Measurements from ENCODE around the gene MRPL37. TPM values are rescaled to one million over a fixed set of nuclear protein-coding genes. Genes with fewer than 3 reads are reported as not detected.
A peak's percentile ranks its signal among the peaks of the same experiment; 100 is the strongest.

The MRPL37 gene
- 96.2 and 97.5 TPM in 2 replicates for total RNA-seq
- long read RNA-seq, transcript MRPL37-202 (7 exons, 1,483 nt), result major isoform, 22 of 25 reads
- long read RNA-seq, partial matches to known transcripts, result 1 of 25 reads
- long read RNA-seq, other reads (novel, unspliced or antisense), result 2 of 25 reads

DNA sequence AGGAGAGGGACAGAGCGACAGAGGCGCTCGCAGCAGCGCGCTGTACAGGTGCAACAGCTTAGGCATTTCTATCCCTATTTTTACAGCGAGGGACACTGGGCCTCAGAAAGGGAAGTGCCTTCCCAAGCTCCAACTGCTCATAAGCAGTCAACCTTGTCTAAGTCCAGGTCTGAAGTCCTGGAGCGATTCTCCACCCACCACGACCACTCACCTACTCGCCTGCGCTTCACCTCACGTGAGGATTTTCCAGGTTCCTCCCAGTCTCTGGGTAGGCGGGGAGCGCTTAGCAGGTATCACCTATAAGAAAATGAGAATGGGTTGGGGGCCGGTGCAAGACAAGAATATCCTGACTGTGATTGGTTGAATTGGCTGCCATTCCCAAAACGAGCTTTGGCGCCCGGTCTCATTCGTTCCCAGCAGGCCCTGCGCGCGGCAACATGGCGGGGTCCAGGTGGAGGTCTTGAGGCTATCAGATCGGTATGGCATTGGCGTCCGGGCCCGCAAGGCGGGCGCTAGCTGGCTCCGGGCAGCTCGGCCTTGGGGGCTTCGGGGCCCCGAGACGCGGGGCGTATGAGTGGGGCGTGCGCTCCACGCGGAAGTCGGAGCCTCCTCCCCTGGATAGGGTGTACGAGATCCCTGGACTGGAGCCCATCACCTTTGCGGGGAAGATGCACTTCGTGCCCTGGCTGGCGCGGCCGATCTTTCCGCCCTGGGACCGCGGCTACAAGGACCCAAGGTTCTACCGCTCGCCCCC is at the start of gene MRPL37, which contains the start of gene CYB5RL:
MRPL37 (plus strand) TSS at position 403 of the 754 bp plus-strand sequence; CDS start at position 480, 77 bp downstream.
CYB5RL (minus strand) TSS at position 266 of the 754 bp plus-strand sequence. CDS start 4,414 bp downstream, outside the sequence.
- no peaks in the 10 kb centered on the region for H3K36me3 Mint-ChIP-seq (ENCODE audit: low read depth)
- TF ChIP-seq, protein P1, sequence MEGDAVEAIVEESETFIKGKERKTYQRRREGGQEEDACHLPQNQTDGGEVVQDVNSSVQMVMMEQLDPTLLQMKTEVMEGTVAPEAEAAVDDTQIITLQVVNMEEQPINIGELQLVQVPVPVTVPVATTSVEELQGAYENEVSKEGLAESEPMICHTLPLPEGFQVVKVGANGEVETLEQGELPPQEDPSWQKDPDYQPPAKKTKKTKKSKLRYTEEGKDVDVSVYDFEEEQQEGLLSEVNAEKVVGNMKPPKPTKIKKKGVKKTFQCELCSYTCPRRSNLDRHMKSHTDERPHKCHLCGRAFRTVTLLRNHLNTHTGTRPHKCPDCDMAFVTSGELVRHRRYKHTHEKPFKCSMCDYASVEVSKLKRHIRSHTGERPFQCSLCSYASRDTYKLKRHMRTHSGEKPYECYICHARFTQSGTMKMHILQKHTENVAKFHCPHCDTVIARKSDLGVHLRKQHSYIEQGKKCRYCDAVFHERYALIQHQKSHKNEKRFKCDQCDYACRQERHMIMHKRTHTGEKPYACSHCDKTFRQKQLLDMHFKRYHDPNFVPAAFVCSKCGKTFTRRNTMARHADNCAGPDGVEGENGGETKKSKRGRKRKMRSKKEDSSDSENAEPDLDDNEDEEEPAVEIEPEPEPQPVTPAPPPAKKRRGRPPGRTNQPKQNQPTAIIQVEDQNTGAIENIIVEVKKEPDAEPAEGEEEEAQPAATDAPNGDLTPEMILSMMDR (conservative IDR thresholded peaks at IDR 0.05), result no peak

DNA sequence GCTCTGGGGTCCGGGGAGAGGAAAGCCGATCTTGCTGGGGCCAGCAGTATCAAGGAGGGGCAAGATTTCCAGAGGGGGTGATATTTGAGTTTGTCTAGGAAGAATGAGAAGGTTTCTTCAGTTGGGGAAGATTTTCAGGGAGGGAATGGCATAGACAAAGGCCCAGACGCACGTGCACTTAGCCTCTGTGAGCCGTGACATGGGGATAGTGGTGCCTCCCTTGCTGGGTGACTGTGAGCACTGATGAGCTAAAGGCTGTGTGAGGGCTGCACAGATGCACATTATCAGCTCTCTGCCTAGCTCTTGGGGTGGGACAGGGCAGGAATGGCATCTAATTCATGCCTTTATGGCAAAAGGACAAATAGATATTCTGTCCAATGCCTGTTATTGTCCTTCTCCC is 49.0 kb upstream of the MRPL37 start:
- Mint-ChIP-seq H3K36me3 (ENCODE audit: low read depth) (no peaks in the 10 kb centered on the region), H3K4me3 (no peak overlapping the region), H3K27me3 (ENCODE audit: low read depth) (no peaks in the 10 kb centered on the region), H3K9me3 (no peaks in the 10 kb centered on the region), H3K27ac (ENCODE audit: unreplicated experiment) (peak overlapping the region; percentile 95), H3K4me1 (peaks cover 16% of the 10 kb centered on the region)
- TF ChIP-seq, protein P1 (conservative IDR thresholded peaks at IDR 0.05), result no peak
- no peak for DNase-seq (ENCODE audit: low read depth, low spot score)

More for the DNA sequence above, at the start of gene MRPL37, which contains the start of gene CYB5RL:
- Mint-ChIP-seq H3K4me3 (peak within 1 kb of the TSS; percentile 93), H3K9me3 (no peaks in the 10 kb centered on the region), H3K27me3 (ENCODE audit: low read depth) (no peaks in the 10 kb centered on the region), H3K4me1 (peaks cover 34% of the 10 kb centered on the region), H3K27ac (ENCODE audit: unreplicated experiment) (peak within 1 kb of the TSS; percentile 97)
- peak; percentile 82 for DNase-seq (ENCODE audit: low read depth, low spot score)

DNA sequence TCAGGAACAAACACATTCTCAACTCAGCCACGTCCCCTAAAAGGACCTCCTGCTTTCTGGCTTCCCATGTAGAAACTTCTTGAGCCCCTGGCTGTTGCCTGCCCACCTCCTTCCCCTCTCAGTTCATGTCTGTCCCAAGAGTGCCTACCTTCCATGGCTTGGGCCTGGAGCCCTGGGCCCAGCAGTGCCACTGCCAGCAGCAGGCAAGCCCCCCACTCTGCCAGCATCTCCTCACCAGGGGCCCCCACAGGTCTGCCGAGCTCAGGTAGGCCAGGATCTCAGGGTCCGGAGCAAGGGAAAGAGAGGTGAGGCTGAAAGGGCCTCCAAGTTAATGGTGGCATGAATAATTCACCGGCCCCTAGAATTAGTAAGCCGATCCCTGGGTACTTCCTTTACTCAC is 47.3 kb upstream of the MRPL37 start, which contains the start of gene CDCP2:
CDCP2 (minus strand) TSS at position 305 of the 400 bp plus-strand sequence; CDS start at position 227, 78 bp downstream.
- Mint-ChIP-seq H3K9me3 (no peaks in the 10 kb centered on the region), H3K27ac (ENCODE audit: unreplicated experiment) (peak within 1 kb of the TSS; percentile 72), H3K27me3 (ENCODE audit: low read depth) (no peaks in the 10 kb centered on the region), H3K4me1 (peaks cover 16% of the 10 kb centered on the region), H3K36me3 (ENCODE audit: low read depth) (no peaks in the 10 kb centered on the region), H3K4me3 (no peak within 1 kb of the TSS)
- TF ChIP-seq, protein P1 (conservative IDR thresholded peaks at IDR 0.05), result no peak
- DNase-seq (ENCODE audit: low read depth, low spot score), result no peak

DNA sequence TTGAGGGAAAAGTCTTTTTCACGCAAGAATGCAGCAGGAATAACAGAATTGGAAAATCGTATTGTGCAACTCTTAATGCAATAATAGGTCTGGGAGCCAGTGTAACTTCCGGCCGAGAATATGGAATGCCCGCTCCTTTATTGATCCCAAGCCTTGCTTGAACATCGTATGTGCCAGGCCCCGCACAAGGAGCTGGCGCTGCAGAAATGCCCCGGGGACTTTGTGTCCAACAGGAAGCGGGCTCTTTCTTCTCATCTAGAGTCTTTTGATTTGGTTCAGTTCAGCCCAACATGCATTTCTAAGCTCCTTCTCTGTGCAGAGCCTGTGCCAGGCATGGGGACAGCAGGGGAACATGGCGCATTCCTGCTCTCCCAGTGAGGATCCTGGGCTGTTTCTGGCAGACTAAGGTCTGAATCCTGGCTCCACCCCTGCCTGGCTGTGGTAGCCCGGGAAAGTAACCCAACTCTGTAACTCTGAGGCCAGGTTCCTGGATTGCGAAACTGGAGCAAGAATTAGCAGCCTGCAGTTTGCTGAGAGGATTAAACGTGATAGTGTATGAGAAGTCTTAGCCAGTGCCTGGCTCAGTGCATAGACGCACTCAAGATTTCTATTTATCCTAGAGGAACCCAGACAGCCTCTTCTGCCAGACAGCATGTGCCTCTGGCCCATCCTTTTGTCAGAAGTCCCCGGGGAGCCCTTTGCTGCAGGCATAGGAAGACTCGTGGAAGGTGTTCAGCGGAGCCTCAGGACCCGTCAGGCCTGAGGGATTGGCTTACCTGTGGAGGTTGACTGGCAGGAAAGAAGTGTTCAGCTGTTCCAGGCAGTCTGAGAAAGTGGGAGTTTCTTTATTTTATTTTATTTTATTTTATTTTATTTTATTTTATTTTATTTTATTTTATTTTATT is 46.2 kb upstream of the MRPL37 start:
- H3K27me3 Mint-ChIP-seq (ENCODE audit: low read depth), result no peaks in the 10 kb centered on the region
- no peak overlapping the region for H3K4me3 Mint-ChIP-seq
- H3K27ac Mint-ChIP-seq (ENCODE audit: unreplicated experiment), result peak overlapping the region; percentile 72
- no peaks in the 10 kb centered on the region for H3K9me3 Mint-ChIP-seq
- no peaks in the 10 kb centered on the region for H3K36me3 Mint-ChIP-seq (ENCODE audit: low read depth)
- no peak for DNase-seq (ENCODE audit: low read depth, low spot score)
- H3K4me1 Mint-ChIP-seq, result peaks cover 16% of the 10 kb centered on the region
- TF ChIP-seq, protein P1 (conservative IDR thresholded peaks at IDR 0.05), result no peak

DNA sequence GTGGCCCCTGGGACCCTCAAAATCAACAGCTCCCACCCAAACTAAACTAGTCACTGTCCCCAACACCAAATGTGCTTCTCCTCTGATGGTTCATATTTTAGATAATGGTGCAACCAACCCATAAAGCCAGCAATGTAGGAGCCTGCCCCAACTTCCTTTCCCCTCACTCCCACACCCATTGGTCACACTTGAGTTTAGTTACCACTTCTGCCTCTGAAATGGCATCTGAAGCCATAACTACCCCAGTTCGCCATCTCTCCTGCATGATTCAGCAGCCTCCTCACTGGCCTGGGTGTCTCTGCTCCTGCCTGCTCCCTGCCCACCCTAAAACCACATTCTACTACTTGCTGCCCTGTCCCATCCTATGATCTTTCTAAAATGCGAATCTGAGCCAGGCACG is 43.8 kb upstream of the MRPL37 start:
- Mint-ChIP-seq H3K9me3 (no peaks in the 10 kb centered on the region), H3K4me1 (peaks cover 11% of the 10 kb centered on the region), H3K4me3 (no peak overlapping the region), H3K36me3 (ENCODE audit: low read depth) (no peaks in the 10 kb centered on the region), H3K27ac (ENCODE audit: unreplicated experiment) (peak overlapping the region; percentile 54), H3K27me3 (ENCODE audit: low read depth) (no peaks in the 10 kb centered on the region)
- TF ChIP-seq, protein P1 (conservative IDR thresholded peaks at IDR 0.05), result no peak
- DNase-seq (ENCODE audit: low read depth, low spot score), result no peak

Data from neural crest cell (in vitro differentiated cells).